HG03342 (cell line): ENCODE results near the gene SGIP1.
"Not testable (repeated sequence)": the region's sequence is repeated elsewhere in the genome, so short reads cannot be mapped to it uniquely, and the experiment has no call there.

ENCODE experiments used
- ATAC-seq: cut with Tn5 transposase; IDR thresholded peaks from one replicate; pipeline ENCODE4 v1.9.1; 2021; ENCODE audit warnings: mild to moderate bottlenecking, moderate library complexity; ENCODE audit not compliant: unreplicated experiment

The SGIP1 gene

GRCh38 chr1:66758241-66758755, 224.3 kb downstream of the SGIP1 start:
- ATAC-seq = peak; percentile 99

GRCh38 chr1:66760506-66760905, 226.6 kb downstream of the SGIP1 start:
- ATAC-seq = no peak

GRCh38 chr1:66761221-66761620, 227.3 kb downstream of the SGIP1 start:
- no peak for ATAC-seq

GRCh38 chr1:66764994-66765578, 231.1 kb downstream of the SGIP1 start:
- peak; percentile 68 for ATAC-seq

GRCh38 chr1:66767626-66768025, 233.7 kb downstream of the SGIP1 start:
- no peak for ATAC-seq

GRCh38 chr1:66768965-66769364, 235.0 kb downstream of the SGIP1 start:
- ATAC-seq = no peak

- no peak for ATAC-seq
Measured at GRCh38 chr1:66769512-66770229, 235.7 kb downstream of the SGIP1 start.

GRCh38 chr1:66770240-66770639, 236.3 kb downstream of the SGIP1 start:
- no peak for ATAC-seq

- no peak for ATAC-seq
Measured at GRCh38 chr1:66770694-66771093, 236.7 kb downstream of the SGIP1 start.

GRCh38 chr1:66773227-66773626, 239.3 kb downstream of the SGIP1 start:
- ATAC-seq = no peak

- no peak for ATAC-seq
Measured at GRCh38 chr1:66774438-66774837, 240.5 kb downstream of the SGIP1 start.

- no peak for ATAC-seq
Measured at GRCh38 chr1:66775646-66776045, 241.7 kb downstream of the SGIP1 start.

GRCh38 chr1:66777831-66778230, 243.9 kb downstream of the SGIP1 start:
- ATAC-seq = no peak

- ATAC-seq = no peak
Measured at GRCh38 chr1:66778266-66778665, 244.3 kb downstream of the SGIP1 start.

GRCh38 chr1:66778969-66779368, 245.0 kb downstream of the SGIP1 start:
- ATAC-seq = no peak

- no peak for ATAC-seq
Measured at GRCh38 chr1:66779475-66780078, 245.6 kb downstream of the SGIP1 start.

- not testable (repeated sequence) for ATAC-seq
Measured at GRCh38 chr1:66785800-66786199, 251.8 kb downstream of the SGIP1 start.

- no peak for ATAC-seq
Measured at GRCh38 chr1:66787641-66788040, 253.7 kb downstream of the SGIP1 start.

GRCh38 chr1:66788231-66788939, 254.4 kb downstream of the SGIP1 start:
- ATAC-seq = peak; percentile 78

GRCh38 chr1:66791621-66792610, 258.0 kb downstream of the SGIP1 start:
- no peak for ATAC-seq
